ENCODE measurements around the gene CD9.

DNA sequence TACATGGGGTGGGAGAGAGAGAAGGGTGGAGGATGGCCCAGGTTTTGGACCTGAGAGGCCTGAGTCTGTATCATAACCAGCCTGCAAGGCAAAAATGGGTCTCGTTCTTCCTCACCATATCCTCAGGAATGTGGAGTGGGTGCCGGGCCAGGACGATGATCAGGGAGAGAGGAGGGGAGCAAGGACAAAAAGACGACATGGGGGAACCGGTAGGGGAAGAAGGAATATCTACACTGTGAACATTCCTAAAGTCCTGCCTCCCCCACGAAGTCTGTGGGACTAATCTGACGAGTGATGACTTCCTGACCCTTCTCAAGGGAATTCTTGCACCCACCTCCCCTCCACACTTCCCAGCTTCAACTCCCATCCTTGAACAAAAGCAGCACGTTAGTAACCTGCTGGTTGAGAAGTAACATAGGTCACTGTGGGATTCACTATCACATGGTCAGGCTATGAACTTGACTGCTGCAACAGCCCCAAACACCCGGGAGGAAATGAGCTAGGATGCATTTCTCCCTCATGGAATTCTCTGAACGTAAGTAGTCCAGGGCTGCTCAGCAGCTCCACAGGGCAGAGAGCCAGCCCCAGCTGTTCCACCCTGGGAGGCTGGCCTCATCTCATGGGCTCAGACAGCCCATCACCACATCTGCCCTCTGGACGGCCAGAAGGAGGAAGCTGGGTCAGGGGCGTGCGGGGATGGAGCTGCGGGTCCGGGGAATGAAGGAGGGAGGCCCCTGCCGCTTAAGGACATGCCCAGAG is 38.9 kb upstream of the CD9 start:
- TF ChIP-seq, protein P1, sequence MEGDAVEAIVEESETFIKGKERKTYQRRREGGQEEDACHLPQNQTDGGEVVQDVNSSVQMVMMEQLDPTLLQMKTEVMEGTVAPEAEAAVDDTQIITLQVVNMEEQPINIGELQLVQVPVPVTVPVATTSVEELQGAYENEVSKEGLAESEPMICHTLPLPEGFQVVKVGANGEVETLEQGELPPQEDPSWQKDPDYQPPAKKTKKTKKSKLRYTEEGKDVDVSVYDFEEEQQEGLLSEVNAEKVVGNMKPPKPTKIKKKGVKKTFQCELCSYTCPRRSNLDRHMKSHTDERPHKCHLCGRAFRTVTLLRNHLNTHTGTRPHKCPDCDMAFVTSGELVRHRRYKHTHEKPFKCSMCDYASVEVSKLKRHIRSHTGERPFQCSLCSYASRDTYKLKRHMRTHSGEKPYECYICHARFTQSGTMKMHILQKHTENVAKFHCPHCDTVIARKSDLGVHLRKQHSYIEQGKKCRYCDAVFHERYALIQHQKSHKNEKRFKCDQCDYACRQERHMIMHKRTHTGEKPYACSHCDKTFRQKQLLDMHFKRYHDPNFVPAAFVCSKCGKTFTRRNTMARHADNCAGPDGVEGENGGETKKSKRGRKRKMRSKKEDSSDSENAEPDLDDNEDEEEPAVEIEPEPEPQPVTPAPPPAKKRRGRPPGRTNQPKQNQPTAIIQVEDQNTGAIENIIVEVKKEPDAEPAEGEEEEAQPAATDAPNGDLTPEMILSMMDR (conservative IDR thresholded peaks at IDR 0.05) = no peak
- TF ChIP-seq ZFX (IDR thresholded peaks at IDR 0.05) = no peak
